Measurements from ENCODE around the gene HBP1.

Gene HBP1

GRCh38 chr7:107145067-107145838 is 23.6 kb upstream of the HBP1 start:
- POLR2A ChIA-PET, result no interaction called here
- no peak for TF ChIP-seq CTCF (IDR thresholded peaks at IDR 0.05; ENCODE audit: control extremely low read depth, extremely low read depth, low read depth, missing control alignments)
- CTCF ChIA-PET, result interaction anchor here (0.6 to 1.3 kb wide), 2 partner anchors 11 to 14 kb away, joined by 3 read pairs; no protein-coding TSS in a partner anchor
- DNase-seq (ENCODE audit: extremely low spot score), result no peak

- POLR2A ChIA-PET, result no interaction called here
- peak; percentile 35 for DNase-seq (ENCODE audit: extremely low spot score)
- CTCF ChIA-PET, result interaction anchor here (0.8 to 6.7 kb wide), 29 partner anchors 9 to 971 kb away, joined by 3 to 95 read pairs (median 4); no protein-coding TSS in a partner anchor
- TF ChIP-seq CTCF (IDR thresholded peaks at IDR 0.05; ENCODE audit: control extremely low read depth, extremely low read depth, low read depth, missing control alignments), result peak; percentile 74
Observed at GRCh38 chr7:107147464-107148393, 21.1 kb upstream of the HBP1 start.

GRCh38 chr7:107148721-107149120 is 20.1 kb upstream of the HBP1 start:
- CTCF ChIA-PET, result interaction anchor here (0.8 to 6.7 kb wide), 17 partner anchors 8 to 972 kb away, joined by 3 to 95 read pairs (median 7); no protein-coding TSS in a partner anchor
- DNase-seq (ENCODE audit: extremely low spot score), result no peak
- no peak for TF ChIP-seq CTCF (IDR thresholded peaks at IDR 0.05; ENCODE audit: control extremely low read depth, extremely low read depth, low read depth, missing control alignments)
- POLR2A ChIA-PET, result no interaction called here

GRCh38 chr7:107149863-107150262 is 18.9 kb upstream of the HBP1 start:
- ChIA-PET POLR2A (no interaction called here), CTCF (interaction anchor here (0.7 to 6.7 kb wide), 20 partner anchors 11 to 731 kb away, joined by 3 to 95 read pairs (median 4); partner anchors contain the start of gene HBP1)
- TF ChIP-seq CTCF (IDR thresholded peaks at IDR 0.05; ENCODE audit: control extremely low read depth, extremely low read depth, low read depth, missing control alignments), result no peak
- no peak for DNase-seq (ENCODE audit: extremely low spot score)

- peak; percentile 29 for TF ChIP-seq CTCF (IDR thresholded peaks at IDR 0.05; ENCODE audit: control extremely low read depth, extremely low read depth, low read depth, missing control alignments)
- POLR2A ChIA-PET, result no interaction called here
- DNase-seq (ENCODE audit: extremely low spot score), result peak; percentile 34
- CTCF ChIA-PET, result interaction anchor here (0.7 to 6.7 kb wide), 21 partner anchors 8 to 731 kb away, joined by 3 to 95 read pairs (median 4); partner anchors contain the start of gene HBP1
Observed at GRCh38 chr7:107150375-107151073, 18.3 kb upstream of the HBP1 start.

- CTCF ChIA-PET, result interaction anchor here (0.8 to 6.7 kb wide), 8 partner anchors 9 to 571 kb away, joined by 3 to 95 read pairs (median 4); no protein-coding TSS in a partner anchor
- POLR2A ChIA-PET, result no interaction called here
- TF ChIP-seq CTCF (IDR thresholded peaks at IDR 0.05; ENCODE audit: control extremely low read depth, extremely low read depth, low read depth, missing control alignments), result no peak
- no peak for DNase-seq (ENCODE audit: extremely low spot score)
Observed at GRCh38 chr7:107151538-107151937, 17.3 kb upstream of the HBP1 start.
